Thyroid gland (tissue), 4 donors: Measurements from ENCODE around the gene FUOM.

Source experiments
- POLR2A ChIP-seq, 2 donors: fragments of 450-650 bp; IDR thresholded peaks; one replicate each; pipeline ENCODE4 v1.6.1; 2017; ENCODE audit warnings: antibody characterized with exemption in 2 of 2, mild to moderate bottlenecking in 2 of 2, moderate library complexity in 1 of 2
- TF ChIP-seq, protein P1 (sequence below), 6 experiments: fragments of 200-600 bp in 3 of 6; fragments of 450-650 bp in 3 of 6; sonication (generic) in 3 of 6; IDR thresholded peaks; one replicate each; pipeline ENCODE4 v1.5.1; 2016 to 2019; ENCODE audit warnings: antibody characterized with exemption in 6 of 6, mild to moderate bottlenecking in 2 of 6, inconsistent platforms in 1 of 6, moderate library complexity in 1 of 6

- TF ChIP-seq, protein P1, sequence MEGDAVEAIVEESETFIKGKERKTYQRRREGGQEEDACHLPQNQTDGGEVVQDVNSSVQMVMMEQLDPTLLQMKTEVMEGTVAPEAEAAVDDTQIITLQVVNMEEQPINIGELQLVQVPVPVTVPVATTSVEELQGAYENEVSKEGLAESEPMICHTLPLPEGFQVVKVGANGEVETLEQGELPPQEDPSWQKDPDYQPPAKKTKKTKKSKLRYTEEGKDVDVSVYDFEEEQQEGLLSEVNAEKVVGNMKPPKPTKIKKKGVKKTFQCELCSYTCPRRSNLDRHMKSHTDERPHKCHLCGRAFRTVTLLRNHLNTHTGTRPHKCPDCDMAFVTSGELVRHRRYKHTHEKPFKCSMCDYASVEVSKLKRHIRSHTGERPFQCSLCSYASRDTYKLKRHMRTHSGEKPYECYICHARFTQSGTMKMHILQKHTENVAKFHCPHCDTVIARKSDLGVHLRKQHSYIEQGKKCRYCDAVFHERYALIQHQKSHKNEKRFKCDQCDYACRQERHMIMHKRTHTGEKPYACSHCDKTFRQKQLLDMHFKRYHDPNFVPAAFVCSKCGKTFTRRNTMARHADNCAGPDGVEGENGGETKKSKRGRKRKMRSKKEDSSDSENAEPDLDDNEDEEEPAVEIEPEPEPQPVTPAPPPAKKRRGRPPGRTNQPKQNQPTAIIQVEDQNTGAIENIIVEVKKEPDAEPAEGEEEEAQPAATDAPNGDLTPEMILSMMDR (IDR thresholded peaks at IDR 0.05): no peak
- TF ChIP-seq POLR2A (IDR thresholded peaks at IDR 0.05): no peak
These were observed 4.1 kb upstream of the FUOM start for GRCh38 chr10:133361773-133362441.
